Right cardiac atrium (tissue), 5 donors: Measurements from ENCODE around the gene DLG2. TPM values are rescaled to one million over a fixed set of nuclear protein-coding genes. Genes with fewer than 3 reads are reported as not detected.
"Not testable (repeated sequence)": the region's sequence is repeated elsewhere in the genome, so short reads cannot be mapped to it uniquely, and the experiment has no call there.

ENCODE experiments used
- ATAC-seq, 2 donors: fragments of 200-7000 bp; cut with Tn5 transposase; one replicate each; pipeline versions ENCODE4 v1.8.0 to v1.9.1; 2020; ENCODE audit warnings: moderate library complexity in 2 of 2, mild to moderate bottlenecking in 1 of 2
- DNase-seq, 3 donors: peaks; one replicate each; pipeline ENCODE4 v3.0.0-alpha.2; 2020
- H3K27ac ChIP-seq: one replicate; pipeline ENCODE4 v1.5.1; 2013; ENCODE audit warnings: mild to moderate bottlenecking, low read length, control low read depth, moderate library complexity
- H3K27me3 ChIP-seq: one replicate; pipeline ENCODE4 v1.6.1; 2013; ENCODE audit not compliant: control insufficient read depth, insufficient read depth
- H3K4me1 ChIP-seq: one replicate; pipeline ENCODE4 v1.6.1; 2013; ENCODE audit warnings: low read length; ENCODE audit not compliant: control insufficient read depth, insufficient read depth
- H3K4me3 ChIP-seq: one replicate; pipeline ENCODE4 v1.5.1; 2013; ENCODE audit warnings: low read length, control low read depth
- H3K9me3 ChIP-seq: one replicate; pipeline ENCODE4 v1.6.1; 2013; ENCODE audit warnings: low read length; ENCODE audit not compliant: control insufficient read depth
- WGBS: extraction: QIAGEN DNeasy Blood & Tissue Kit; methylation state at CpG from one replicate; pipeline ENCODE4 v1.1.7; 2013; 5-methylcytosine and 5-hydroxymethylcytosine counted together
- intact Hi-C, 4 donors: fragments of 100-400 bp; cut with DNase I; formaldehyde crosslinking; loops; one replicate each; pipeline versions ENCODE4 v1.11.0 to v1.14.0; 2022 to 2023
- long read RNA-seq, 4 donors: library from polyadenylated mRNA; unstranded; transcript quantifications; one replicate each; pipeline ENCODE4 v2.0.0, GENCODE V29; 2020 to 2021
- polyA plus RNA-seq: library from polyadenylated mRNA; stranded (reverse); fragments of 200-250 nt; gene quantifications from one replicate; pipeline ENCODE4 v1.2.3, GENCODE V29; 2013
- total RNA-seq, 4 donors: library from RNA; stranded (reverse); fragmentation: NEBNext Ultra II Directional; extraction: Animal tissue kit (Norgen Biotek cat#: 25700); gene quantifications; one replicate each; pipeline ENCODE4 v1.2.1, GENCODE V29; 2021
- donor health status: healthy with polysubstance abuse.
- donor health status: DM: no; HTN: yes; CAD: no.
- donor health status: DM: no; HTN: no; CAD: no.
- donor health status: DM: no; HTN: yes; CAD: no; lungs with severe emphysema.
- donor health status: DM: yes; HTN: yes; CAD: no.

The DLG2 gene
- 10 to 100 TPM in 1 of 4 donors, 1 to 10 TPM in 3; 8.0 to 10.5 (median 9.6) TPM for total RNA-seq
- polyA plus RNA-seq, result 2.3 TPM
- long read RNA-seq, donor 1, partial matches to known transcripts, result 0 of 4 reads
- long read RNA-seq, donor 1, other reads (novel, unspliced or antisense), result 4 of 4 reads
- long read RNA-seq, donor 2, partial matches to known transcripts, result 0 of 1 reads
- long read RNA-seq, donor 2, other reads (novel, unspliced or antisense), result 1 of 1 reads
- long read RNA-seq, donor 3, partial matches to known transcripts, result 0 of 6 reads
- long read RNA-seq, donor 3, other reads (novel, unspliced or antisense), result 6 of 6 reads
- long read RNA-seq, donor 4, partial matches to known transcripts, result 0 of 2 reads
- long read RNA-seq, donor 4, other reads (novel, unspliced or antisense), result 2 of 2 reads

DNA sequence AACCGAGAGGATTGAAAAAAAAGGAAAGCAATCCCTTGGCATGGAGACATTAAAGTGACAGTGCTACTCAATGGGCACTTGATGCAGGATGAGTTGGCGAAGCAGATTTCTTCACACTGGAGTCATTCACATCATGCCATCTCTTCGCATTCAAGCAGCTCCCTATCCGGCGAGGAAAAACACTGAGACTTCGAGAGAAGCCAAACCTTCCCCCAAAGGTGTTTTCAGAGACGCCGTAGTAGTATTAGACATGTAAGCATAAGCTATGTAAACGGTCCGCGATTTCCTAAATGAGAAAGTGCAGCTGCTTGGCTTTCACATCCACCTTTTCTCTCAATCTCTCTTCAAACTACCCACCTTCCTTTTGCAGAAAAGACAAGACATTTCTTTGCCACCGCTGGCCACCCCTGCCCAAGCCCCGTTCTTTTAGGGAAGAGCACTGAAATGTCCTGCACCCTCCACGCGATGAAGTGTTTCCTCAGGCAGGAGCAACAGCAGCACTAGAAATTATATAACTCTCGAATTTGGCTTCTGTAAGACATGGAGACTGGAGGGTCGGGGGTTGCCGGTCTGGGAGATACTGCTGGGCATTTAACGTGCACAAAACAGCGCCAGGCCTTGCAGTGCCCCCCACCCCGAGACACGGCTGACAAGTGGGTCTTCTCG lies at the start of gene DLG2:
DLG2 (minus strand) TSS at position 13 of the 666 bp plus-strand sequence.
- Histone ChIP-seq H3K9me3 (no peaks in the 10 kb centered on the region), H3K4me1 (peaks cover 4% of the 10 kb centered on the region), H3K4me3 (peak within 1 kb of the TSS; percentile 95), H3K27ac (peak within 1 kb of the TSS; percentile 92), H3K27me3 (no peaks in the 10 kb centered on the region)
- ATAC-seq (peak; percentile 28 to 53), DNase-seq (no peak)
- intact Hi-C loops, result loop anchor here in 1 of 4 donors (5.0 kb wide), 1 partner anchor 35 kb away; no protein-coding TSS in a partner anchor
- WGBS, result under 1% methylated on average over 23 of the region's 23 CpGs

DNA sequence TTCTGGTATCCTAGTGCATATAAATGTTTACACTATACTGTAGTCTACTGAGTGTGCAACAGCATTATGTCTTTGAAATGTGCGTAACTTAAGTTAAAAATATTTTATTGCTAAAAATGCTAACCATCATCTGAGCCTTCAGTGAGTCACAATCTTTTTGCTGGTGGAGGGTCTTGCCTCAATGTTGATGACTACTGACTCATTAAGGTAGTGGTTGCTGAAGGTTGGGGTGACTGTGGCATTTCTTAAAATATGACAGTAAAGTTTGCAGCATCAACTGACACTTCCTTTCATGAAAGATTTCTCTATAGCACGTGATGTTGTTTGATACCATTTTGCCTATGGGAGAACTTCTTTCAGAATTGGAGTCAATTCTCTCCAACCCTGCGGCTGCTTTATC lies 46.2 kb upstream of the DLG2 start:
- no peak overlapping the region for H3K27ac ChIP-seq
- H3K4me1 ChIP-seq, result no peaks in the 10 kb centered on the region
- WGBS, result 87% methylated on average over 3 of the region's 3 CpGs
- no peak for DNase-seq
- ATAC-seq, result no peak
- intact Hi-C loops, result no loop called here
- H3K4me3 ChIP-seq, result no peak overlapping the region
- no peaks in the 10 kb centered on the region for H3K27me3 ChIP-seq
- no peaks in the 10 kb centered on the region for H3K9me3 ChIP-seq

DNA sequence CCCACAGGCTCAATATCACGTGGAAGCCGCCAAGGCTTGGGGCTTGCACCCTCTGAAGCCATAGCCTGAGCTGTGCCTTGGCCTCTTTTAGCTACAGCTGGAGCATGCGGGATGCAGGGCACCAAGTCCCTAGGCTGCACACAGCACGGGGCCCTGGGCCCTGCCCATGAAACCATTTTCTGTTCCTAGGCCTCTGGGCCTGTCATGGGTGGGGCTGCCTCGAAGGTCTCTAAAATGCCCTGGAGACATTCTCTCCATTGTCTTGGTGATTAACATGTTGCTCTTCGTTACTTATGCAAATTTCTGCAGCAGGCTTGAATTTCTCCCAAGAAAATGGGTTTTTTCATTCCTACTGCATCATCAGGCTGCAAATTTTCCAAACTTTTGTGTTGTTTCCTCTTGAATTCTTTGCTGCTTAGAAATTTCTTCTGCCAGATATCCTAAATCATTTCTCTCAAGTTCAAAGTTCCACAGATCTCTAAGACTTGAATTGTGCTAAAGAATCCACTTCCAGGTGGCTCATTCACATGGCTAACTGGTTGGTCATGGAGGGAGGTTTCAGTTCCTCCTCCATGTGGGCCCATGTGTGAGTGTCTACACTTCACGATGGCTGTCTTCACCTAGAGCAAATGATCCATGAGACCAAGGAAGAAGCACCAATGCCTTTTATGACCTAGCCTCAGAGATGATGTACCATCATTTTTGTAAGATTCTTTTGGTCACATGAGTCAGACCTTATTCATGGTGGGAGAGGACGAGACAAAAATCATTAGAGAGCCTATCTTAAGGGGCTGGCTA lies 45.2 kb upstream of the DLG2 start:
- WGBS, result 87% methylated on average over 8 of the region's 8 CpGs
- Histone ChIP-seq H3K9me3 (no peaks in the 10 kb centered on the region), H3K4me1 (no peaks in the 10 kb centered on the region), H3K27me3 (no peaks in the 10 kb centered on the region), H3K4me3 (no peak overlapping the region), H3K27ac (no peak overlapping the region)
- no peak for ATAC-seq
- no peak for DNase-seq
- intact Hi-C loops, result no loop called here

DNA sequence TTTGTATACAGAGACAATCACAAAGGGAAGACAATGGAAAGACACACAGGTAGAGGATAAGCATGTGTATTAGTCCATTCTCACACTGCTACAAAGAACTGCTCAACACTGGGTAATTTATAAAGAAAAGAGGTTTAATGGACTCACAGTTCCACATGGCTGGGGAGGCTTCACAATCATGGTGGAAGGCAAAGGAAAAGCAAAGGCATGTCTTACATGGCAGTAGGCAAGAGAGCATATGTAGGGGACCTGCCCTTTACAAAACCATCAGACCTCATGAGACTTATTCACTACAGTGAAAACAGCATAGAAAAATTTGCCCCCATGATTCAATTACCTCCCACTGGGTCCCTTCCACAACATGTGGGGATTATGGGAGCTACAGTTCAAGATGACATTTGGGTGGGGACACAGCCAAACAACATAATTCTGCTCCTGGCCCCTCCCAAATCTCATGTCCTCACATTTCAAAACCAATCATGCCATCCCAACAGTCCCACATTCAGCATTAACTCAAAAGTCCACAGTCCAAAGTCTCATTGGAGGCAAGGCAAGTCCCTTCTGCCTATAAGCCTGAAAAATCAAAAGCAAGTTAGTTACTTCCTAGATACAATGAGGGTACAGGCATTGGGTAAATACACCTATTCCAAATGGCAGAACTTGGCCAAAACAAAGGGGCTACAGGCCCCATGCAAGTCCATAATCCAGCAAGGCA lies 44.0 kb upstream of the DLG2 start:
- H3K27ac ChIP-seq, DNase-seq, H3K9me3 ChIP-seq, H3K4me1 ChIP-seq, H3K27me3 ChIP-seq, ATAC-seq, intact Hi-C loops, H3K4me3 ChIP-seq: not testable (repeated sequence)

DNA sequence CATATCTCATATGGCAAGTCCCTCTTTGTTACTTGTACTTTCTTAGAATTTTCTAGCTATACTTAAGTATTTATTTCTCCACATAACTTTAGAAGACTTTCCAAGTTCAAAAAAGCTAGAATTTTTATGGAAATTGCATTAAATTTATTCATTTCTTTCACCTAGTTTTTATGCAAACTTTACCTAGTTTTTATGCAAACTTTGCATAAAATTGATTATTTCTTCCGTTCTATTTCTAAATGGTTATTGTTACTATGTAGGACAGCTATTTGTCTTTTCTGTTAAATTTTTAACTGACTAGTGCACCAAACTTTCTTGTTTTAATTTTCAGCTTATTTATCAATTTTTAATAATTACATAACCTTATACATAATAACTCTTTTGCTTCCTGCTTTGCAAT lies 41.0 kb upstream of the DLG2 start:
- intact Hi-C loops, result no loop called here
- no peak overlapping the region for H3K27ac ChIP-seq
- no peaks in the 10 kb centered on the region for H3K9me3 ChIP-seq
- 94% methylated on average over 1 of the region's 1 CpG for WGBS
- no peak for ATAC-seq
- no peaks in the 10 kb centered on the region for H3K27me3 ChIP-seq
- no peak overlapping the region for H3K4me3 ChIP-seq
- no peaks in the 10 kb centered on the region for H3K4me1 ChIP-seq
- DNase-seq, result no peak

DNA sequence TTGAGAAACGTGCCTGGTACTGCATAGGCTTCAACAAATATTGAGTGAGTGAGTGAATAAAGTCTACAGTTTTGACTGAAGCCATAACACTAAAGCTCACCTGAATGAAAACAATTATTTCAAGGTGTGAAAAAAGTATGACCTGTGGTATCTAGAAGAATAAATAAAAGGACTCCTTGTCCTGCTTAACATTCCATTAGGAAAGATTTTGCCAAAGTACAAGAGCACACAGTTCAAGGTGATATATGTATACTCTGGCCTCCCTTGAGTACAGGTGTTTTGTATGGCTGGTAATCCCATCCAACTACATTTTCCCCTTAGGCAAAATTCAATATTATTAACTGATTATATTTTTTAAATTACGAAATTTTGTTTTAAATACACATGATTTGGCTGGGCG lies 39.5 kb upstream of the DLG2 start:
- H3K4me3 ChIP-seq, result no peak overlapping the region
- ATAC-seq, result no peak
- intact Hi-C loops, result no loop called here
- H3K27ac ChIP-seq, result no peak overlapping the region
- H3K4me1 ChIP-seq, result no peaks in the 10 kb centered on the region
- H3K27me3 ChIP-seq, result no peaks in the 10 kb centered on the region
- no peak for DNase-seq
- no peaks in the 10 kb centered on the region for H3K9me3 ChIP-seq
- WGBS, result 93% methylated on average over 3 of the region's 3 CpGs

DNA sequence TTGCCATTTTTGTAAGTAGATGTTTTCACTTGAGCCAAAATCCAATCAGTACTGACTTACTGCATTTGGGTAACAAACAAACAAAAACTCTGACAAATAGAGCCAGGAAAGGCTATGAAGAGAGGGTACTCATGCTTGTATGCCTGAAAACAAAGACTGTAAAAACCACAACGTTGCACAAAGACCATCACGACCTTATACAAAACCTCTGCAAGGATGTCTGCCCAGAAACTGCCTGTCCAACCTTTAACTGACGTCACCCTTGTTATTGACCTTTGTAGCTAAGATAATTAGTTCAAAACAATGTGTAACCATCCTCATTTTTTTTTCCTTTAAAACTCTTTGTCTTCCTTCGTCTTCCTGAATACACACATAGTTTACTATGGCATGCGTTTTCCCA lies 38.6 kb upstream of the DLG2 start:
- H3K4me1 ChIP-seq, result no peaks in the 10 kb centered on the region
- 76% methylated on average over 5 of the region's 5 CpGs for WGBS
- intact Hi-C loops, result loop anchor here in 1 of 4 donors (2.0 kb wide), 1 partner anchor 37 kb away; the partner anchor contains the start of gene TMEM126B
- H3K27me3 ChIP-seq, result no peaks in the 10 kb centered on the region
- H3K9me3 ChIP-seq, result no peaks in the 10 kb centered on the region
- DNase-seq, result no peak
- no peak overlapping the region for H3K27ac ChIP-seq
- no peak for ATAC-seq
- H3K4me3 ChIP-seq, result no peak overlapping the region

DNA sequence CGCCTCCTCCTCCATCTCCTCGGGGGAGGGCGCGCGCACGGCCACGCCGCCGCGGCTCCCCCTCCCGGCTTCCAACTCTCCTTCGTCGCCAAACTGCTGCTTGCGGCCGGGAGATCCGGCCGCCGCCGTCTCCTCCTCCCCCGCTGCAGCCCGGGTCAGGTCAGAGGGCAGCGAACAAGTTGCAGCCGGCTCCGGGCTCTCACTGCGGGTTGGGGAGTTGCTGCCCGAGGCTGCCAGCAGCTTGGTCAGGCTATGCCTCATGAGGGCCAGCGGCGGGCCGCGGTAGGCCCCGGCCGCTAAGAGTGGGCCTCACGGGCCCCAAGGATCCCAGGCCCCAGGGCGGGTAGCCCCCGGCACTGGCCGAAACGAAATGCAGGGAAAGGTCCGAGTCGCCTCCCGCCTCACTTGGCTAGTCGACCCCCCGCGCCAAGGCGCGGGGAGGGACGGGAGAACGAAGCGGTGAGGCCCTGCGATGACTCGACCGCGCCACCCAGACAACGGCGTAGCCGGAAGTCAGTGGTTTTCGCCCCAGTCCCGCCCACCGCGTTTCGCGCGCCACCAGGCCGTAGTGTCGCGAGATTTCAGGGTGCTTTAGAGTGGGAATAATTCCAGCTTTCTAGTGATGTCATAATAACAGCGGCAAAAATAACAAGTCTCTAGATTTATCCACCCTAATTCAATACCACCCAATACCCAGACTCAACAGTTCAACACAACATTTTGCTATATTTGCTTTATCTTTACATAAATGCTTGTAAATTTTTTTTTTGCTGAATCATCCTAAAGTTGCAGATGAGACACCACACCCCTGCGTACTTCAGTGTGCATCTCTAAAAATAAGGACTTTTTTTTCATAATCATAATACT lies 37.7 kb upstream of the DLG2 start, which contains the start of gene CREBZF:
CREBZF (minus strand) TSS at position 515 of the 867 bp plus-strand sequence; CDS start at position 261, 254 bp downstream.
- intact Hi-C loops, result loop anchor here in 2 of 4 donors (2.0 to 5.0 kb wide), 2 partner anchors 36 to 38 kb away; partner anchors contain the start of genes TMEM126B (in 2 of the 2) and DLG2 (in 1 of the 2)
- WGBS, result under 1% methylated on average over 67 of the region's 67 CpGs

DNA sequence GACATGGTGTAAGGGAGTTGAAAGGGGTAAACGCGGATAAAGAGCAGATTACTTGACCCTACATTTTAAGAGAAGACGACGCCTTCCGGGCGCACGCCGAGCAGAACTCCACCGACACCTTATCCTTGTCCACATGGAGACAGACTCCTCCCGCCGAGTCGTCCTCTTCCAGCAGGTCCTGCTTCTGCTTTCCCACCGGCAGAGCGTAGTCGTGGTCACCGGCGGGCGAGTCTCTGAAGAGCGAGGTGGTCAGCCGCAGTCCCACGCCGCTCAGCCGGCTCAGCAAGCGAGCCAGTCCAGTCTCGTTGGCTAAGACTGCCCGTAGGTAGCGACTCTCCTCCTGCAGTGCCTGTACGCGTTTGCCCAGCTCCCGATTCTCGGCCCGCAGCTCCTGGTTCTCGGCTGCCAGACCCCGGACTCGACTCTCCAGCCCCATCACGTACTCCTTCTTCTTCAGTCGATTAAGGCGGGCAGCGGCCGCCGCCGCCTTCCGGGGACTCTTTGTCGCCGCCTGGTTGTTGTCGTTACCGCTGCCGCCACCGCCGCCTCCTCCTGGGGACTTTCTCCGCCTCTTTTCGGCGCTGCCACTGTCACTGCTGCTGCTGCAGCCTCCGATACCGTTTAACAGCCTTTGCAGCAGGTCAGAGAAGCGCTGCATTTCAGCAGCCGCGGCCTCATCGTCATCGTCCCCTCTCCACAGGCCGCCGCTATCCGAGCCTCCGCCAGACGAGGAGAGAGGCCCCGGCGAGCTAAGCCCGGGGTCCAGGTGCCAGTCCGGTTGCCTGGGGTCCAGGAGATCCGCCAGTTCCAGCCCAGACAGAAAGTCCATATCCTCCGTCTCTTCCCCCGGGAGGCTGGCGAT lies 36.8 kb upstream of the DLG2 start:
- Histone ChIP-seq H3K4me1 (no peaks in the 10 kb centered on the region), H3K9me3 (no peaks in the 10 kb centered on the region), H3K27ac (peak overlapping the region; percentile 99), H3K27me3 (no peaks in the 10 kb centered on the region), H3K4me3 (peak overlapping the region; percentile 84)
- intact Hi-C loops, result loop anchor here in 2 of 4 donors (2.0 to 5.0 kb wide), 2 partner anchors 35 to 37 kb away; partner anchors contain the start of genes TMEM126B (in 2 of the 2) and DLG2 (in 1 of the 2)
- under 1% methylated on average over 73 of the region's 73 CpGs for WGBS
- DNase-seq (peak; percentile 82 to 93 (median 92)), ATAC-seq (peak; percentile 81 to 83)

More for the DNA sequence above, 37.7 kb upstream of the DLG2 start, which contains the start of gene CREBZF:
- Histone ChIP-seq H3K4me3 (peak within 1 kb of the TSS; percentile 84), H3K4me1 (no peaks in the 10 kb centered on the region), H3K27ac (peak within 1 kb of the TSS; percentile 99), H3K9me3 (no peaks in the 10 kb centered on the region), H3K27me3 (no peaks in the 10 kb centered on the region)
- peak; percentile 95 to 98 (median 97) for DNase-seq
- peak; percentile 97 to 98 for ATAC-seq
